Measurements from ENCODE around the gene ZNF100.

DNA sequence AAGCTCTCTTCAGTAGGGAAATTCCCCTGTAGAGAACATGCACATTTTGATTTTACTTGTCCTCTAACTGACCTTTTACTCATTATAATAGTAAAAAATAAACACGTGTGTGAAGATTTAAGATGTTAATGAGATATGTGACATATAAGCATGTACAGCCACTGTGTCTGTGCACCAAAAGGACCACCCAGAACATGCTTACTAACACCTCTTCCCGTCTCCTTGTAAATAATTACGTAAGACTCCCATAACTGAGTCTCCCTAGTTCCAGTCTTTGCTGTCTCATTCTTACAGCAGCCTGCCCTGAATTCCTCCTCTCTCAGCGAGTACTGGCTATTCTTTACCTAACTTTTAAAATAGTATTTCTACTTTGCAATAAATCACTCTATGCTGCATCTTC is 53.6 kb downstream of the ZNF100 start:
- TF ChIP-seq POLR2A (IDR thresholded peaks at IDR 0.05) = no peak
- TF ChIP-seq, protein P1, sequence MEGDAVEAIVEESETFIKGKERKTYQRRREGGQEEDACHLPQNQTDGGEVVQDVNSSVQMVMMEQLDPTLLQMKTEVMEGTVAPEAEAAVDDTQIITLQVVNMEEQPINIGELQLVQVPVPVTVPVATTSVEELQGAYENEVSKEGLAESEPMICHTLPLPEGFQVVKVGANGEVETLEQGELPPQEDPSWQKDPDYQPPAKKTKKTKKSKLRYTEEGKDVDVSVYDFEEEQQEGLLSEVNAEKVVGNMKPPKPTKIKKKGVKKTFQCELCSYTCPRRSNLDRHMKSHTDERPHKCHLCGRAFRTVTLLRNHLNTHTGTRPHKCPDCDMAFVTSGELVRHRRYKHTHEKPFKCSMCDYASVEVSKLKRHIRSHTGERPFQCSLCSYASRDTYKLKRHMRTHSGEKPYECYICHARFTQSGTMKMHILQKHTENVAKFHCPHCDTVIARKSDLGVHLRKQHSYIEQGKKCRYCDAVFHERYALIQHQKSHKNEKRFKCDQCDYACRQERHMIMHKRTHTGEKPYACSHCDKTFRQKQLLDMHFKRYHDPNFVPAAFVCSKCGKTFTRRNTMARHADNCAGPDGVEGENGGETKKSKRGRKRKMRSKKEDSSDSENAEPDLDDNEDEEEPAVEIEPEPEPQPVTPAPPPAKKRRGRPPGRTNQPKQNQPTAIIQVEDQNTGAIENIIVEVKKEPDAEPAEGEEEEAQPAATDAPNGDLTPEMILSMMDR (IDR thresholded peaks at IDR 0.05) = no peak
- TF ChIP-seq EP300 (IDR thresholded peaks at IDR 0.05) = no peak
- no peak for TF ChIP-seq POLR2AphosphoS5 (IDR thresholded peaks at IDR 0.05)

Measured in suprapubic skin (tissue), 4 donors.